VCaP (cell line): ENCODE data around the gene FAM83D.

Source experiments
- H3K27ac ChIP-seq: fragments of 450-650 bp; 2 replicates; pipeline ENCODE4 v1.5.1; 2017
- TF ChIP-seq, protein P1 (sequence below): fragments of 450-650 bp; conservative IDR thresholded peaks from 2 replicates; pipeline ENCODE4 v1.5.1; 2017; ENCODE audit warnings: mild to moderate bottlenecking, moderate library complexity

The FAM83D gene

DNA sequence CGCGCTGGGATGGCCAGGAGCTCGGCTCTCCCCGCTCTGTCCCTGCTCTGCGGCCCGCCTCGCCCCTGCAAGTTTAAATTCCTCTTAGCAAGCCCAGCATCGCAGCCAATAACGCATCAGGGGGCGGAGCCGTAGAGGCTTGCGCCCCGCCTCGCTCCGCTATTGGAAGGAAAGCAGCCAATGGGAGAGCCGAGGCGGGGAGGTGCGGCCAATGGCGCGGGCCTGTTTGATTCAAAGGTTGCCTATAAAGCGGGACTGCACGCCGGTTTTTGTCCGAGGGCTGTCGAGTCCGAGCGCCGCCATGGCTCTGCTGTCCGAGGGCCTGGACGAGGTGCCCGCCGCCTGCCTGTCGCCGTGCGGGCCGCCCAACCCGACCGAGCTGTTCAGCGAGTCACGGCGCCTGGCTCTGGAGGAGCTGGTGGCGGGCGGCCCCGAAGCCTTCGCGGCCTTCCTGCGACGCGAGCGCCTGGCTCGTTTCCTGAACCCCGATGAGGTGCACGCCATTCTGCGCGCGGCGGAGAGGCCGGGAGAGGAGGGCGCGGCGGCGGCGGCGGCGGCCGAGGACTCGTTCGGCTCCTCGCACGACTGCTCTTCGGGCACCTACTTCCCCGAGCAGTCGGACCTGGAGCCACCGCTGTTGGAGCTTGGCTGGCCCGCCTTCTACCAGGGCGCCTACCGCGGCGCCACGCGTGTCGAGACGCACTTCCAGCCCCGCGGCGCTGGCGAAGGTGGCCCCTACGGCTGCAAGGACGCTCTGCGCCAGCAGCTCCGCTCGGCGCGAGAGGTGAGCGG, at the start of gene FAM83D:
TSS of gene FAM83D (plus strand) at position 276 of the 792 bp plus-strand sequence. CDS start at position 302, 26 bp downstream.
- peak within 1 kb of the TSS; percentile 70; the same call in 1 of the 2 replicates for H3K27ac ChIP-seq
- TF ChIP-seq, protein P1, sequence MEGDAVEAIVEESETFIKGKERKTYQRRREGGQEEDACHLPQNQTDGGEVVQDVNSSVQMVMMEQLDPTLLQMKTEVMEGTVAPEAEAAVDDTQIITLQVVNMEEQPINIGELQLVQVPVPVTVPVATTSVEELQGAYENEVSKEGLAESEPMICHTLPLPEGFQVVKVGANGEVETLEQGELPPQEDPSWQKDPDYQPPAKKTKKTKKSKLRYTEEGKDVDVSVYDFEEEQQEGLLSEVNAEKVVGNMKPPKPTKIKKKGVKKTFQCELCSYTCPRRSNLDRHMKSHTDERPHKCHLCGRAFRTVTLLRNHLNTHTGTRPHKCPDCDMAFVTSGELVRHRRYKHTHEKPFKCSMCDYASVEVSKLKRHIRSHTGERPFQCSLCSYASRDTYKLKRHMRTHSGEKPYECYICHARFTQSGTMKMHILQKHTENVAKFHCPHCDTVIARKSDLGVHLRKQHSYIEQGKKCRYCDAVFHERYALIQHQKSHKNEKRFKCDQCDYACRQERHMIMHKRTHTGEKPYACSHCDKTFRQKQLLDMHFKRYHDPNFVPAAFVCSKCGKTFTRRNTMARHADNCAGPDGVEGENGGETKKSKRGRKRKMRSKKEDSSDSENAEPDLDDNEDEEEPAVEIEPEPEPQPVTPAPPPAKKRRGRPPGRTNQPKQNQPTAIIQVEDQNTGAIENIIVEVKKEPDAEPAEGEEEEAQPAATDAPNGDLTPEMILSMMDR, result peak; percentile 54

DNA sequence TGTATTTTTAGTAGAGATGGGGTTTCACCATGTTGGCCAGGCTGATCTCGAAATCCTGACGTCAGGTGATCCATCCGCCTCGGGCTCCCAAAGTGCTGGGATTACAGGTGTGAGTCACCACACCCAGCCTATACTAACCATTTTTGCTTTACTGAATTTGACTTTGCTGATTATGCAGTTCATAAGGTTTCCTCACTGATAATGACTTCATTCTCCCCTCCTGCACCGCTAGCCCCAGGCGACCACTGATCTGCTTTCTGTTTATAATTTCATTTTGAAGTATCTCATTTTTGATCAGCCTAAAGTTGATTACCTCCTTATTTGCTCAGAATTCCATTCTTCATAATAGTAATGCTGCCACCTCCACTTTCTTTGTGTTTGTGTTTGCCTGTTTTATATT, 48.7 kb upstream of the FAM83D start:
- TF ChIP-seq, protein P1, result no peak

DNA sequence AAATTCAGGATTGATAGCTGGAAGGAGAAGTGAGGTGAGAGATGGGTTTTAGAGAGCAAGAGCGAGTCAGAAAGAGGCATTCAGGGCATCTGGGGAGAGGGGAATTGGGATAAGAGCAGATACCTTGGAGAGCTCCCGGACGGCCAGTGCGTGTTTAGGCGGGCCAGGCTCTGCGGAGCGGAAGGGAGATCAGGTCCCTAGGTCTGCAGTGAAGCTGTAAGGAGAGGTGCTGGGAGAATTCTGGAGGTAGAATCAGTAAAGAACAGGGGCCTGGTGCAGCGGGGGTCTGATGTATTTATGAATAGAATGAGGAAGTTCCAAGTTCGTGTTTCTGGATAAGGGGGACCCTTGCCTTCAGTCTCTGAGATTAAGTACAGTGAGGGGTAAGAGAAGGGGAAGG, 47.4 kb upstream of the FAM83D start:
- TF ChIP-seq, protein P1, result no peak
- no peak overlapping the region for H3K27ac ChIP-seq

More for the DNA sequence above, 48.7 kb upstream of the FAM83D start:
- H3K27ac ChIP-seq, result no peak overlapping the region

- TF ChIP-seq, protein P1, result no peak
- H3K27ac ChIP-seq, result no peak overlapping the region
Observed at GRCh38 chr20:38880952-38881735, 45.1 kb upstream of the FAM83D start.

DNA sequence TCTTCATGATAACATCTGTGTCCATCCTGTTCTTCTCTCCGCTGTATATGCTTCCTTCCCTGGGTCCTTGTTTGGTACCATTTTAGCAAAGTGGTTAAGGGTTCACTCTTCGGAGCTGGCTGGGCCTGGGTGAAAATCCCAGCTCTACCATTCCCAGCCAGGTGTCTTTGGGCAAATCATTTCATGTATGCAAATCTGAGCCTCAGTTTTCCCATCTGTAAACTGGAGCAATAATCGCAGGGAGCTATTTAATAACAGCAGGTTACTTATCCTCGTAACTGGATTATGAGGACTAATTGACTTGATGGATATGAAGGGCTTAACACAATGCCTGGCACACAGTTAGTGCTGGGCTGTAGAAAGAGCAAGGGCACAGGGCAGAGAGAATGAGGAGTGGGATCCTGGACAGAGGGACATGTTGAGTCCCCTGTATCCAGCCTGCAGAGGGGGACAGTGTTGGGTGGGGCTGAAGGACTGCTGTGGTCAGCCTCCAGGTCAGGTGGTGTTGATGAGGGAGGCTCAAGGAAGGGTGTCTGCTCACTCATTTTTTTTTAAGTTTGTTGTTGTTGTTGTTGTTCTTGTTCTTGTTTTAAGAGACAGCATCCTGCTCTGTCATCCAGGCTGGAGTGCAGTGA, 44.3 kb upstream of the FAM83D start:
- TF ChIP-seq, protein P1, result no peak
- no peak overlapping the region for H3K27ac ChIP-seq

DNA sequence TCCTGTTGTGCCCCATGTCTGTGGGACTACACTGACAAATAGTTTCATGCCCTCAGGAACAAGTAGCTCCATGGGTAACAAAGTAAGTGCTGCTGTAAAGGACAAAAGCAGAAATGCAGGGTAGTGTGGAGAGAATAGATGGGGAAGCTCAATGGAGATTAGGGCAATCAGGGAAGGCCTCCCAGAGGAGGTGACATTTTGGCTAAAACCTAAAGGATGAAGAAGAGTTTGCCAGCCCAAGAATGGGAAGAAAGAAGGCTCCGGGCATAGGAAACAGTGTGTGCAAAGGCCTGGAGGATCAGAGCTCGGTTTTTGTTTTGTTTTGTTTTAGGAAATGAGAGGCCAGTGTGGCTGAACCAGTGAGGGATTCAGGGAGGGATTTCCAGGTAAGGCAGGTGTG, 43.6 kb upstream of the FAM83D start:
- no peak overlapping the region for H3K27ac ChIP-seq
- TF ChIP-seq, protein P1, result no peak
